Measurements from ENCODE around the gene CFAP119.

The CFAP119 gene

GRCh38 chr16:30767767-30768465 lies 6.1 kb upstream of the CFAP119 start:
- Histone ChIP-seq H3K4me3 (ENCODE audit: low read length) (no peak overlapping the region), H3K36me3 (ENCODE audit: control insufficient read depth, insufficient read depth, low read length, severe bottlenecking) (peaks cover 95% of the 10 kb centered on the region), H3K27me3 (replicated peaks; ENCODE audit: control insufficient read depth, insufficient read depth, low read length) (no peaks in the 10 kb centered on the region), H3K9me3 (ENCODE audit: control insufficient read depth, low read length) (no peaks in the 10 kb centered on the region), H3K9ac (ENCODE audit: low read length) (no peak overlapping the region), H3K4me1 (ENCODE audit: control insufficient read depth, insufficient read depth, low read length) (peaks cover 10% of the 10 kb centered on the region)
- no peak for DNase-seq (ENCODE audit: low read depth)

- H3K4me1 ChIP-seq (ENCODE audit: control insufficient read depth, insufficient read depth, low read length): peaks cover 13% of the 10 kb centered on the region
- no peak overlapping the region for H3K9ac ChIP-seq (ENCODE audit: low read length)
- DNase-seq (ENCODE audit: low read depth): no peak
- H3K36me3 ChIP-seq (ENCODE audit: control insufficient read depth, insufficient read depth, low read length, severe bottlenecking): peaks cover 85% of the 10 kb centered on the region
- no peaks in the 10 kb centered on the region for H3K9me3 ChIP-seq (ENCODE audit: control insufficient read depth, low read length)
- no peaks in the 10 kb centered on the region for H3K27me3 ChIP-seq (replicated peaks; ENCODE audit: control insufficient read depth, insufficient read depth, low read length)
- H3K4me3 ChIP-seq (ENCODE audit: low read length): no peak overlapping the region
Measured at GRCh38 chr16:30766933-30767284, 5.0 kb upstream of the CFAP119 start.

GRCh38 chr16:30766206-30766932 lies 4.5 kb upstream of the CFAP119 start:
- DNase-seq (ENCODE audit: low read depth): no peak
- Histone ChIP-seq H3K4me1 (ENCODE audit: control insufficient read depth, insufficient read depth, low read length) (peaks cover 13% of the 10 kb centered on the region), H3K36me3 (ENCODE audit: control insufficient read depth, insufficient read depth, low read length, severe bottlenecking) (peaks cover 80% of the 10 kb centered on the region), H3K9me3 (ENCODE audit: control insufficient read depth, low read length) (no peaks in the 10 kb centered on the region), H3K9ac (ENCODE audit: low read length) (no peak overlapping the region), H3K27me3 (replicated peaks; ENCODE audit: control insufficient read depth, insufficient read depth, low read length) (no peaks in the 10 kb centered on the region), H3K4me3 (ENCODE audit: low read length) (no peak overlapping the region)

- H3K4me3 ChIP-seq (ENCODE audit: low read length): no peak overlapping the region
- H3K27me3 ChIP-seq (replicated peaks; ENCODE audit: control insufficient read depth, insufficient read depth, low read length): no peaks in the 10 kb centered on the region
- no peaks in the 10 kb centered on the region for H3K9me3 ChIP-seq (ENCODE audit: control insufficient read depth, low read length)
- DNase-seq (ENCODE audit: low read depth): no peak
- no peak overlapping the region for H3K9ac ChIP-seq (ENCODE audit: low read length)
- H3K4me1 ChIP-seq (ENCODE audit: control insufficient read depth, insufficient read depth, low read length): peaks cover 20% of the 10 kb centered on the region
- H3K36me3 ChIP-seq (ENCODE audit: control insufficient read depth, insufficient read depth, low read length, severe bottlenecking): peaks cover 71% of the 10 kb centered on the region
Measured at GRCh38 chr16:30764816-30765465, 3.1 kb upstream of the CFAP119 start.

- Histone ChIP-seq H3K36me3 (ENCODE audit: control insufficient read depth, insufficient read depth, low read length, severe bottlenecking) (peaks cover 62% of the 10 kb centered on the region), H3K4me3 (ENCODE audit: low read length) (no peak overlapping the region), H3K4me1 (ENCODE audit: control insufficient read depth, insufficient read depth, low read length) (peaks cover 20% of the 10 kb centered on the region), H3K9me3 (ENCODE audit: control insufficient read depth, low read length) (no peaks in the 10 kb centered on the region), H3K9ac (ENCODE audit: low read length) (peak overlapping the region; percentile 94), H3K27me3 (replicated peaks; ENCODE audit: control insufficient read depth, insufficient read depth, low read length) (no peaks in the 10 kb centered on the region)
- DNase-seq (ENCODE audit: low read depth): no peak
Measured at GRCh38 chr16:30764086-30764485, 2.2 kb upstream of the CFAP119 start.

GRCh38 chr16:30762991-30763725 lies 1.3 kb upstream of the CFAP119 start:
- H3K9ac ChIP-seq (ENCODE audit: low read length): peak overlapping the region; percentile 94
- H3K4me1 ChIP-seq (ENCODE audit: control insufficient read depth, insufficient read depth, low read length): peaks cover 20% of the 10 kb centered on the region
- H3K36me3 ChIP-seq (ENCODE audit: control insufficient read depth, insufficient read depth, low read length, severe bottlenecking): peaks cover 53% of the 10 kb centered on the region
- H3K9me3 ChIP-seq (ENCODE audit: control insufficient read depth, low read length): no peaks in the 10 kb centered on the region
- no peaks in the 10 kb centered on the region for H3K27me3 ChIP-seq (replicated peaks; ENCODE audit: control insufficient read depth, insufficient read depth, low read length)
- DNase-seq (ENCODE audit: low read depth): no peak
- H3K4me3 ChIP-seq (ENCODE audit: low read length): peak overlapping the region; percentile 96

- peak overlapping the region; percentile 78 for H3K9ac ChIP-seq (ENCODE audit: low read length)
- H3K4me3 ChIP-seq (ENCODE audit: low read length): peak overlapping the region; percentile 96
- H3K4me1 ChIP-seq (ENCODE audit: control insufficient read depth, insufficient read depth, low read length): peaks cover 20% of the 10 kb centered on the region
- peaks cover 50% of the 10 kb centered on the region for H3K36me3 ChIP-seq (ENCODE audit: control insufficient read depth, insufficient read depth, low read length, severe bottlenecking)
- H3K27me3 ChIP-seq (replicated peaks; ENCODE audit: control insufficient read depth, insufficient read depth, low read length): no peaks in the 10 kb centered on the region
- H3K9me3 ChIP-seq (ENCODE audit: control insufficient read depth, low read length): no peaks in the 10 kb centered on the region
- DNase-seq (ENCODE audit: low read depth): peak; percentile 79
Measured at GRCh38 chr16:30761427-30761927, 385 bp downstream of the CFAP119 start.

- H3K4me1 ChIP-seq (ENCODE audit: control insufficient read depth, insufficient read depth, low read length): peaks cover 20% of the 10 kb centered on the region
- H3K9ac ChIP-seq (ENCODE audit: low read length): peak overlapping the region; percentile 78
- H3K36me3 ChIP-seq (ENCODE audit: control insufficient read depth, insufficient read depth, low read length, severe bottlenecking): peaks cover 50% of the 10 kb centered on the region
- H3K4me3 ChIP-seq (ENCODE audit: low read length): peak overlapping the region; percentile 96
- no peak for DNase-seq (ENCODE audit: low read depth)
- no peaks in the 10 kb centered on the region for H3K27me3 ChIP-seq (replicated peaks; ENCODE audit: control insufficient read depth, insufficient read depth, low read length)
- no peaks in the 10 kb centered on the region for H3K9me3 ChIP-seq (ENCODE audit: control insufficient read depth, low read length)
Measured at GRCh38 chr16:30760577-30761426, 1.1 kb downstream of the CFAP119 start.

- DNase-seq (ENCODE audit: low read depth): no peak
- H3K9me3 ChIP-seq (ENCODE audit: control insufficient read depth, low read length): no peaks in the 10 kb centered on the region
- peaks cover 20% of the 10 kb centered on the region for H3K4me1 ChIP-seq (ENCODE audit: control insufficient read depth, insufficient read depth, low read length)
- no peak overlapping the region for H3K9ac ChIP-seq (ENCODE audit: low read length)
- H3K4me3 ChIP-seq (ENCODE audit: low read length): no peak overlapping the region
- peaks cover 45% of the 10 kb centered on the region for H3K36me3 ChIP-seq (ENCODE audit: control insufficient read depth, insufficient read depth, low read length, severe bottlenecking)
- no peaks in the 10 kb centered on the region for H3K27me3 ChIP-seq (replicated peaks; ENCODE audit: control insufficient read depth, insufficient read depth, low read length)
Measured at GRCh38 chr16:30760001-30760559, 1.8 kb downstream of the CFAP119 start.

- peaks cover 43% of the 10 kb centered on the region for H3K36me3 ChIP-seq (ENCODE audit: control insufficient read depth, insufficient read depth, low read length, severe bottlenecking)
- H3K9me3 ChIP-seq (ENCODE audit: control insufficient read depth, low read length): no peaks in the 10 kb centered on the region
- no peak overlapping the region for H3K9ac ChIP-seq (ENCODE audit: low read length)
- no peaks in the 10 kb centered on the region for H3K27me3 ChIP-seq (replicated peaks; ENCODE audit: control insufficient read depth, insufficient read depth, low read length)
- no peak for DNase-seq (ENCODE audit: low read depth)
- H3K4me1 ChIP-seq (ENCODE audit: control insufficient read depth, insufficient read depth, low read length): peaks cover 23% of the 10 kb centered on the region
- no peak overlapping the region for H3K4me3 ChIP-seq (ENCODE audit: low read length)
Measured at GRCh38 chr16:30758988-30759491, 2.8 kb downstream of the CFAP119 start.

Measured in adipocyte (in vitro differentiated cells).